ENCODE results near the gene IRF7.
A peak's percentile ranks its signal among the peaks of the same experiment; 100 is the strongest.
"Not testable (repeated sequence)": the region's sequence is repeated elsewhere in the genome, so short reads cannot be mapped to it uniquely, and the experiment has no call there.

The IRF7 gene

GRCh38 chr11:615504-616319 is at the start of gene IRF7:
Gene IRF7, minus strand, starts transcription at chr11:615950. Its CDS starts 586 bp downstream, at chr11:615364.
- DNase-seq (ENCODE audit: low read depth in 2 of 3, low spot score in 2 of 3): peak; percentile 61 to 75 (median 72)

- DNase-seq (ENCODE audit: low read depth in 2 of 3, low spot score in 2 of 3): no peak
Observed at GRCh38 chr11:665062-665703, 49.4 kb upstream of the IRF7 start.

- DNase-seq (ENCODE audit: low read depth in 2 of 3, low spot score in 2 of 3): no peak
Observed at GRCh38 chr11:662689-663274, 47.0 kb upstream of the IRF7 start.

- no peak for DNase-seq (ENCODE audit: low read depth in 2 of 3, low spot score in 2 of 3)
Observed at GRCh38 chr11:660681-661444, 45.1 kb upstream of the IRF7 start.

- no peak for DNase-seq (ENCODE audit: low read depth in 2 of 3, low spot score in 2 of 3)
Observed at GRCh38 chr11:660281-660680, 44.5 kb upstream of the IRF7 start.

- DNase-seq (ENCODE audit: low read depth in 2 of 3, low spot score in 2 of 3): no peak
Observed at GRCh38 chr11:659532-660085, 43.9 kb upstream of the IRF7 start.

- DNase-seq (ENCODE audit: low read depth in 2 of 3, low spot score in 2 of 3): no peak
Observed at GRCh38 chr11:657691-658126, 42.0 kb upstream of the IRF7 start.

GRCh38 chr11:656866-657265 is 41.1 kb upstream of the IRF7 start:
- no peak for DNase-seq (ENCODE audit: low read depth in 2 of 3, low spot score in 2 of 3)

- no peak for DNase-seq (ENCODE audit: low read depth in 2 of 3, low spot score in 2 of 3)
Observed at GRCh38 chr11:656426-656825, 40.7 kb upstream of the IRF7 start.

GRCh38 chr11:655036-655726 is 39.4 kb upstream of the IRF7 start:
- no peak for DNase-seq (ENCODE audit: low read depth in 2 of 3, low spot score in 2 of 3)

GRCh38 chr11:654444-654843 is 38.7 kb upstream of the IRF7 start:
- DNase-seq (ENCODE audit: low read depth in 2 of 3, low spot score in 2 of 3): not testable (repeated sequence)

- DNase-seq (ENCODE audit: low read depth in 2 of 3, low spot score in 2 of 3): no peak
Observed at GRCh38 chr11:653837-654236, 38.1 kb upstream of the IRF7 start.

- DNase-seq (ENCODE audit: low read depth in 2 of 3, low spot score in 2 of 3): not testable (repeated sequence)
Observed at GRCh38 chr11:653136-653535, 37.4 kb upstream of the IRF7 start.

- no peak for DNase-seq (ENCODE audit: low read depth in 2 of 3, low spot score in 2 of 3)
Observed at GRCh38 chr11:650482-650881, 34.7 kb upstream of the IRF7 start.

GRCh38 chr11:647672-648158 is 32.0 kb upstream of the IRF7 start:
- DNase-seq (ENCODE audit: low read depth in 2 of 3, low spot score in 2 of 3): not testable (repeated sequence)

- no peak for DNase-seq (ENCODE audit: low read depth in 2 of 3, low spot score in 2 of 3)
Observed at GRCh38 chr11:646214-646613, 30.5 kb upstream of the IRF7 start.

- DNase-seq (ENCODE audit: low read depth in 2 of 3, low spot score in 2 of 3): no peak
Observed at GRCh38 chr11:645536-645935, 29.8 kb upstream of the IRF7 start.

GRCh38 chr11:643849-644738 is 28.3 kb upstream of the IRF7 start:
- no peak for DNase-seq (ENCODE audit: low read depth in 2 of 3, low spot score in 2 of 3)

- DNase-seq (ENCODE audit: low read depth in 2 of 3, low spot score in 2 of 3): no peak
Observed at GRCh38 chr11:643366-643765, 27.6 kb upstream of the IRF7 start.

Data from activated CD8-positive, alpha-beta memory T cell treated with anti-CD3 and anti-CD28 coated beads for 48 hours (primary cell).